GM10266 (cell line): ENCODE results near the gene ZFP57.

Experiments used
- DNase-seq: peaks from one replicate; pipeline ENCODE4 v3.0.0; 2012; ENCODE audit errors: extremely low spot score
- TF ChIP-seq, protein P1 (sequence below): IDR thresholded peaks from 2 replicates; pipeline ENCODE4 v1.5.1; 2012; ENCODE audit warnings: mild to moderate bottlenecking, low read depth; ENCODE audit not compliant: control insufficient read depth, insufficient read depth; ENCODE audit errors: missing control alignments

Gene ZFP57

DNA sequence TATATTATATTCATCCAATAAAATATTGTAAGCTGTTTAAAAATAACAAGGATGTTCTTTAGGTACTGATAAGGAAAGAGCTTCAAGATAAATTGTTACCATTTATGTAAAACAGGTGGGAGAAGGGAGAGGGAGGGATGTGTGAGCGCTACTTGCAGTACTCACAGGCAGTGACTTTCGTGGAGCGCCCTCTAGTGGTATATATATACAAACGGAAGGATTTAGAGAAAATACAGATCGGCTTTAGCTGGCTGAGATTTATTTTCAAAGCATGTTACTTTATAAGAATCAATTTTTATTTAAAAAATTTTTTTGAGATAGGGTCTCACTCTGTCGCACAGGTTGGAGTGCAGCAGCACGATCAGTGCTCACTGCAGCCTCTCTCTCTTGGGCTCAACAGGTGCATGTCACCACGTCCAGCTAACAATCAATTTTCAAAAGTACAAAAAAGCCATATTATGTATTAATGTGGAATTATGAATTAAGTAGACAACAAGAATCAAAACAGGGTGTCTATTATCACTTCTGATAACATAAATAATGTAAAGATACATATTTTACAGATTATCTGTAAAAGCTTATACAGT lies 27.4 kb downstream of the ZFP57 start:
- TF ChIP-seq, protein P1, sequence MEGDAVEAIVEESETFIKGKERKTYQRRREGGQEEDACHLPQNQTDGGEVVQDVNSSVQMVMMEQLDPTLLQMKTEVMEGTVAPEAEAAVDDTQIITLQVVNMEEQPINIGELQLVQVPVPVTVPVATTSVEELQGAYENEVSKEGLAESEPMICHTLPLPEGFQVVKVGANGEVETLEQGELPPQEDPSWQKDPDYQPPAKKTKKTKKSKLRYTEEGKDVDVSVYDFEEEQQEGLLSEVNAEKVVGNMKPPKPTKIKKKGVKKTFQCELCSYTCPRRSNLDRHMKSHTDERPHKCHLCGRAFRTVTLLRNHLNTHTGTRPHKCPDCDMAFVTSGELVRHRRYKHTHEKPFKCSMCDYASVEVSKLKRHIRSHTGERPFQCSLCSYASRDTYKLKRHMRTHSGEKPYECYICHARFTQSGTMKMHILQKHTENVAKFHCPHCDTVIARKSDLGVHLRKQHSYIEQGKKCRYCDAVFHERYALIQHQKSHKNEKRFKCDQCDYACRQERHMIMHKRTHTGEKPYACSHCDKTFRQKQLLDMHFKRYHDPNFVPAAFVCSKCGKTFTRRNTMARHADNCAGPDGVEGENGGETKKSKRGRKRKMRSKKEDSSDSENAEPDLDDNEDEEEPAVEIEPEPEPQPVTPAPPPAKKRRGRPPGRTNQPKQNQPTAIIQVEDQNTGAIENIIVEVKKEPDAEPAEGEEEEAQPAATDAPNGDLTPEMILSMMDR = peak; percentile 72
- no peak for DNase-seq

DNA sequence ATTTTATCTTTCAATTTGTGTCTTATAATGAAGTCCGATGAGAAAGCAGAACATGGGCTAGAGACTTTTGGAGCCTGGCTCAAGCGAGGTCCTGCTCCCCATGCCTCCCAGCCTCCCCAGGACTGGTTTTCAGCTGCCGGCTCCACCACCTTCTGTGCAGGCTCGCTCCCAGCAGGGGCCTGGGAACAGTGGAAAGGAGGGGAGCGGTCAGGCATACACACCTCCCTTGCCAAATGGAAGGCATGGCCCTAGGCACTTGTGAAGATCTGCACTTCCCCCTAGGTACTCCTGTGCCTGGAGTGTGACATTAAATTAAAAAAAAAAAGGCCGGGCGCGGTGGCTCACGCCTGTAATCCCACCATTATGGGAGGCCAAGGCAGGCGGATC lies 28.8 kb downstream of the ZFP57 start:
- TF ChIP-seq, protein P1 = no peak
- no peak for DNase-seq

DNA sequence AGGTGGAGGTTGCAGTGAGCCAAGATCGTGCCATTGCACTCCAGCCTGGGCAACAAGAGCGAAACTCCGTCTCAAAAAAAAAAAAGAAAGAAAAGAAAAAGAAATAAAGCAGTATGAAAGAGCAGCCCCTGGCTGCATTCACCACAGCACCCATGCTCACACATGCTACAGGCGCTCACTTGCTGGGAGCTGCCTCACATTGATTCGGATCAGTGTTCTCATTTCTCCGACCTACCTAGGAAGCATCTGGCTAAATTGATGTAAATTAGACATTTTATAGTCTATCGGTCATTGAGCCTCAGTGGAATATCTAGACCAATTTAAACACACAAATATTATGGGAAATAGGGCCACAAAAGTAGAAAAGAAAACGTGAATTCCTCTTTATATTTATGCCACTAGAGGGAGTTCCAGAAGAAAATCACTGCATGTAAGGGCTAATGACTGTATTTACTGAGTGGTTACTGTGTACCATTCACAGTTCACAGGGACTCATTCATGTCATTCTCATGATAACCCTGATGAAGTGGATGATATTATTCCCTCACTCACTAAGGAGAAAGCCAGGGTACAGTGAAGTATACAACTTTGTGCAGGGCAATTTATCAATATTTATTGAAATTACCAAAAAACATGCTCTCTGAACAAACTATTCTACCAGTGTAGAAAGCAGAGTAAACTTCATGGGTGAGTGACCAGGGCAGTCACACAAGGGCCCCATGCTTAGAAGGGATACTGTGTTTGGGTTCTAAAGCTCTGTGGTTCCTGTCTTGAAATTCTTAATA lies 29.3 kb downstream of the ZFP57 start:
- TF ChIP-seq, protein P1 = peak; percentile 50
- no peak for DNase-seq

DNA sequence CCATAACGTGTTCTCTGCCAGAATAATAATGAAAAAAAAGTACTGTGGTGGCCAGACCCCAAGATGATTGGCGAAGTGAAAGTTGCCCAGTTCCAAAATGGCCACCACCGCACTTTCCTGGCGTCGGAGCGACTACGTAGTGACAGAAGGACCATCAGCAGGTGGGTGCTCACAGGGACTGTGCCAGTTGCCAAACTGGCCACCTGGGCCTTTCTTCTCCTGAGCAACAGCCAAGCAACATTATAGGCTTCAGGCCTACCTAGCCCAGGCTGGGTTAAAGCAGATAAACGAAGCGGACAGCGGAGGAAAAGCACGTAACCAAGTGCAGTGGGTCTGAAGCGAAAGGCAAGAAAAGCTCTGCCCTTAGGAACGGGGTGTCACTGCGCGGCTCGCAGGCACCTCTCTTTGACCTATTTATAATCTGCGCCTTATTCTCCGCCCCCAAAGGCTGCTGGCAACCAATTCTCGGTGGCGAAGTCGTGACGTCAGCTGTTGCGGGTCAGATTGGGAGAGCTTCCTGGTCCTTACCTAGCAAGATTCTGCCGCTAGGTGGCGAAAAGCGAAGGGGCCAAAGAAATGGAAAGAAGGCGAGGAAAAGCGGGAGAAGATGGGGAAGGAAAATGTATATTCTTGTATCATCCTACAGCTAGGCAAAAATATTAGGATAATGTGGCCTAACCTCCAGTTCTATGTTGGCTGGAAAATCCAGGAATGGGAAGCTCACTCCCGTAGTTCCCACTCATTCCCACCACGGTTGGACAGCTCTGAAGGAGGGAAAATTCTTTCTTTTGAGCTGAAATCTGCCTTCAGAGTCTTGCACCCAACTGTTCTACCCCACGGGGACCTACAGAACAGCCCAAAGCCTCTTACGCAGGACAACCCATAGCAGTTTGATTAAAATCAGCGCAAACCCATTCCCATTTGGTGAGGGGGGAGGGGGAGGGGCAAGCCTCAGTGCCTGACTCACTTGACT lies 31.0 kb downstream of the ZFP57 start:
- TF ChIP-seq, protein P1 = peak; percentile 92
- peak; percentile 93 for DNase-seq

DNA sequence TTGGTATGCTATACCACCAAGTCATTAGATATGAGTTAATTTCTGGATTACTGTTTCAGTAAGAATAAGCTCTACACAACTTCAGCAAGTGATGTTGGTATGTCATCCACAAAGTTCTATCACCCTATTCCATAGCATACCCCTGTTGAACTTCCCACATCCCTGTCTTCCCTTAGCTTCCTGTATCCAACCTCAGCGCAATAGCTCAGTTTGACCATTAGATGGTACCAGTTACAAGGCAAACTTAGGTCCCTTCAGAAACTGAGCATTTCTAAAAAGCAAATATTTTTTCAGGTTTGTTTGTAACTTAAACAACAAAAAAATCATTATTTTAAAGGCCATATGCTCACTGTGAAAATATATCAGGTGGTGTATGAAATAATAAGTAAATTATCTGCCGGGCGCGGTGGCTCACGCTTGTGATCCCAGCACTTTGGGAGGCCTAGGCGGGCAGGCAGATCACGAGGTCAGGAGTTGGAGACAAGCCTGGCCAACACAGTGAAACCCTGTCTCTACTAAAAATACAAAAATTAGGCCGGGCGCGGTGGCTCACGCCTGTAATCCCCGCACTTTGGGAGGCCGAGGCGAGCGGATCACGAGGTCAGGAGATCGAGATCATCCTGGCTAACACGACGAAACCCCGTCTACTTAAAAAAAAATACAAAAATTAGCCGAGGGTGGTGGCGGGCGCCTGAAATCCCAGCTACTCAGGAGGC lies 32.9 kb downstream of the ZFP57 start:
- TF ChIP-seq, protein P1 = peak; percentile 65
- no peak for DNase-seq

DNA sequence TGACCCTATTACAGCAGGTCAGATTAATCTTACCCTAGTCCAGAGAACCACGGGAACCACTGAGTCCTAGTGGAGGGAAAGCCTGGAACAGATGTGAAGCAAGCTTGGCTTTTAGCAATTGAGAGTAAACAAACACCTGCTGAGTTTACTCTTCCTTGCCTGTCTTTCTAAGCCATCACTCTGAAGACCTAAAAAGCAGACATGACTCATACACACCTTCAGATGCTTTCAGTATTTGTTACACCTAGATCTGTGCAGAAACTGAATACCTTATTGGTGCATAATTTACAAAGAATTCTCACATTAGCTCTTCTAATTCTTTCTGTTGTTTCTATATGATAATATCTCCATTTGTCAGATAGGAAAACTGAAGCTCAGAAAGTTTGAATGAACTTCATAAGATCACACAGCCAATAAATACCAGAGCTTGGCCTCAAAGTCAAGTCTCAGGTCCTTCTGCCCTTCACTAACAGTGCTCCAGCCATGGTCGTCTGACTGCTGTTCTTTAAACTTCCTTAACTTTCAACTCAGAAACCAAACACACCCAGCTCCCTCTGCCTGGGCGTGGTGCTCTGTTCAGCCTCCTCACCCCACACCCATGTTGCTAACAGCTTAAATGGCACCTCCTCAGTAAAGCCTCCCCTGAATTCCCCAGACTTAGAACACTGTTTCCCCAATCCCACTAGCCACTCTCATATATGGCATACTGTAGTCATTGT lies 39.4 kb downstream of the ZFP57 start:
- DNase-seq = no peak
- TF ChIP-seq, protein P1 = no peak
